Measurements from ENCODE around the gene STX4.
"Not testable (repeated sequence)": the region's sequence is repeated elsewhere in the genome, so short reads cannot be mapped to it uniquely, and the experiment has no call there.

The STX4 gene

GRCh38 chr16:30998852-30999761 is 34.3 kb upstream of the STX4 start:
- DNase-seq, result no peak

DNA sequence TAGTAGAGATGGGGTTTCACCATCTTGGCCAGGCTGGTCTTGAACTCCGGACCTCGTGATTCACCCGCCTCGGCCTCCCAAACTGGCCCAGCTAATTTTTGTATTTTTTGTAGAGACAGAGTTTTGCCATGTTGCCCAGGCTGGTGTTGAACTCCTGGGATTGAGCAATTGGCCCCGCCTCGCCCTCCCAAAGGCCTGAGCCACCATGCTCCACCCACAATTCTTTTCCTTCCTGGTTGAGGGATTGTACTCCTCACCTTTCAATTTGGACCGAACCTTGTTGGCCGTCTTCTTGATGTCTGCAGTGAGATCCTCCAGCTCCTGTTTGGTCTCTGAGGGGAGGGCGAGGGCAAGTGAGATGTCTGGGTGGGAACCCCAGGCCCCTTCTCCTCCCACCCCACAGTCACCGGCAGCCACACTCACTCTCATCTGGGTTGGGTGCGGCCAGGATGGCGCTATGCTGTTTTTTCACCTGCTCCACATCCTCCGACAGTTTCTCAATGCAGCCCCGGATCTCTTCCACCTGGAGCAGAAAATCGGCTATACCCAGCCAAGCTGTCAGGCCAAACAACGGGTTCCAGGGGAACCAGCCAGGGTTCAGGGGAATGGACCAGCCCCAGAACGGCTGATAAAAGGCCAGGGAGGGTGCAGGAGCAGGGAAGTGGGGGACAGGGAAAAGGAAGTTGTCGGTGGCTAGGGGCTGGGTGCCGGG is 32.5 kb upstream of the STX4 start:
- DNase-seq, result no peak

GRCh38 chr16:31001507-31002249 is 31.7 kb upstream of the STX4 start:
- no peak for DNase-seq

DNA sequence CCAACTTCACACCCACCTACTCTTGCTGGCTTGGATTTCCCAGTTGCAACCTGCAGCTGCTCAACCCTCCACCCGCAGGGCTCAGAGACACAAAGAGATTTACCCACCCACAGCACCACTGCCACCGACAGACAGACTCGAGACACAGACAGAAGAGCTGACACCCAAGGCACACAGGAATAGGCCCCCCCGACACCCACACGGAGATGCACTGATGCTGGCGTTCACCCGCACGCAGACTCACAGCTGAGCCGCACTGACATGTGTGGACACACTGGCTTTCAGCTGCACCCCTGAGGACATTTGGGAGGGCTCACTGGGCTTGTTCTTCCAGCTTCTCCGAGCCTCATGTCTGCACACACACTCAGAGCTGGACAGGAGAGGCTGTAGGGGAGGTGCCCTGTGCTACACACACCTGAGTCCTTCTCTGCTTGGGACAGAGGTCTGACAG is 31.1 kb upstream of the STX4 start:
- no peak for DNase-seq

DNA sequence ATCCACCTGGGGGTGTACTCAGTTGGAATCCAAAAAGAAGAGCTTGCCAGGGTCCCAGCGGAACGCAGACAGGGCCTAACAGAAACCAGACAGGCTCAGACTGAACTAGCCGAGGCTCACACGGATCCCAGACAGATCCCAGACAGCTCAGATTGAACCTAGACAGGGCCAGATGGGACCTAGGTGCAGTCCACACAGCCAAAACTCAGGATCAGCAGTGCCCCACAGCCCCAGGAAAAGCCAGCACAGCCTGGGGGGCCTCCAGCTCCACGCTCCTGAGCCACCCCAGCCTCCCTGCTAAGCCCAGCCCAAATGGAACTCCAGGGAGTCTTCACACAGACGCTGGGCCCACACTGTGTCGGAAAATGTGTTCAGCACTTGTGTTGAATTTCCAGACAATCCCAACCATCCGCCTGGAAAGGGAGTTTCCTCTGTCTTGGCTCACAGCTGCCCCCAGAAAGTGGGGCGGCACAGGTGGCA is 30.5 kb upstream of the STX4 start:
- no peak for DNase-seq

- DNase-seq, result no peak
Measured at GRCh38 chr16:31003744-31004143, 29.6 kb upstream of the STX4 start.

GRCh38 chr16:31004658-31005057 is 28.7 kb upstream of the STX4 start:
- no peak for DNase-seq

GRCh38 chr16:31005350-31006085 is 27.8 kb upstream of the STX4 start:
- no peak for DNase-seq

DNA sequence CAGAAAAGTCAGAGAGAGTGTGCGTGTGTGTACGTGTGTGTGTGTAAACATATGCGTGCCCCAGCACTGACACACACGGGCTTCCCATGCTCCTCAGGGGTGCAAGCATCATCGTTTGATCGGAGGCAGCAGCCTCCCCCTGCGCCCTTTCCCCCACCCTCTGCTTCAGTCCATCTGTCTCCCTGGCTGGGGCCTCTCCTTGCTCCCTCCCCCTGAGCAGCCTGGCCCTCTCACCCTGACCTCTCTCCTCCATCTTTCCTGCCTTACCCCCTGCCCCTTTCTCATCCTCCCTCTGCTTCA is 27.3 kb upstream of the STX4 start:
- no peak for DNase-seq

- DNase-seq, result no peak
Measured at GRCh38 chr16:31006589-31006988, 26.8 kb upstream of the STX4 start.

DNA sequence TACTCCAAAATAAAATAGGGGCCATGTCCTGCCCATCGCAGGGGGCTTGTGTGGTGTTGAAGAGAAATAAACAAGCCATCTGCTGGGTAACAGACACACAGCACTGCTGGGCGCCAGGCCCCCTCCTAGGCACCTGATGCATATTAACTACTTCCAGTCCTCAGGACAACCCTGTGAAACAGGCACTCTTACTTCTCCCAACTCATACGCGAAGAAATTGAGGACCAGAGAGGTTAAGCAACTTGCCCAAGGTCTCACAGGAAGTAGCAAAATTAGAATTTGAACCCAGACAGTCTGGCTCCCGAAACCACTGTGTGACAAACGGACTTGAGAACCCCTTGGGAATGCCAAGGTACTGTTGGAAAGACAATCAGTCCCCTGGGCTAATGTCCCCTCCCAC is 25.7 kb upstream of the STX4 start:
- DNase-seq, result no peak

DNA sequence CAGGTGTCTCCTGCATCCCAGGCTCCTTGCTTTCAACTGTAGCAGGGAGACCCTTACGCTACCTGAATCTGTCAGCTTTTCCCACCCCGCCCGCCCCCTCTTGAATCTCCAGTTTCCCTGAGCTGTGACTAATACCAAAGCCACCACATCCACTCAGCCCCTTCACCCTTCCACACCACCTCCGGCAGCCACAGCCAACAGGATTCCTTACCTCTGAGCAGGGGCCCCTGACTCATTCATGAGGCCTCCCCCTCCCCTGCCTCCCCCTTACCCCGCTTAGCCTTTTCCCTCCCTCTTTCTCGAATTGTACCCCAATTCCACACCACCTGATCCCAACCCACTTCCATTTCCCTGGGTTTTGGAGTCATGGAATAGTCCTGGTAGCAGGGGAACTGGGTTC is 25.2 kb upstream of the STX4 start:
- DNase-seq, result no peak

DNA sequence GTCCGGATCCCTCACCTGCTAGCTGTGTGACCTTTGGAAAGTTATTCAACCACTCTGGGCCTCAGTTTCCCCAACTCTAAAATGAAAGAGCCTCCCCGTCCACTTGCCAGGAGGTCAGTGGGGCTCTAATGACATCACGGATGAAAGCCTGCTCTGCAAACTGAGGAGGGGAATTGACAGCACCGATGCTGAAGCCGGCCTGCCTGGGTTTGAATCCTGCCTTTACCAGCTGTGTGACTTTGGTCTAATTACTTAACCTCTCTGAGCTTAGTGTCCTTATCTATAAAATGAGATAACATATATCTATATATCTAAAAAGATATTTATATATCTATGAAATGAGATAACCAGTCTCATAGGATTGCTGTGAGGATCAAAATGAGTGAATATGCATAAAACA is 24.8 kb upstream of the STX4 start:
- DNase-seq, result no peak

- DNase-seq, result no peak
Measured at GRCh38 chr16:31009120-31009519, 24.2 kb upstream of the STX4 start.

DNA sequence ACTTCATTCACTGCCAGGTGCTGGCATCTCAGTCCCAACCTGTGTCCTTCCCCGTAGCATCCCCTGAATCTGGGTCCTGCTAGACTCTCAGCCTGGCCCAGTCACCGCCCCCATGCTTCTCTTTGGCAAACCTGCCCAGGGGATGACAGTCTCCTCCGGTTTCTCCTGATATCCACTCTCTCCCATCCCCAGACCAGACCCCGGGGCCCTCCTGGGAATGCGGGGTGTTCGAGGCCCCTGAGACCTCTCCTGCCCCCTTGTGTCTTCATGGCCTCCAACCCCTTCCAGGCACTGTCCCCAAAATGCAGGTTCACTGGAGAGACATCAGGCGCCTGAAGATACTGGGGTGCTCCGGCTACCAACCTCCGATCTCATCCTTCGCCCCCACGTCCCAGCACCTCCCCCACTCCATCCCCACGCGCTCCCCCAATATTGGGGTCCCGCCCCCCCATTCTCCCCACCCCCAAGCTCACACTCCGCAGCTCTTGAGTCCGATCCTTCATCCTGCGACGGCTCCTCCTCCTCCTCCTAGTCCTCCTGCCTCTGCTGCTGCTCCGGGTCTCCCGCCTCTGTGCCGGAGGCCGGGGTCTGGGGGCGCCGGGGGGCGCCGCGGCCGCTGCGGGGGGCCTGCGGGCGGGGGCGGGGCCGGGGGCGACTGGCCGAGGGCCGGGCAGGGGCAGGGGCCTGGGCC is 23.3 kb upstream of the STX4 start:
- no peak for DNase-seq

DNA sequence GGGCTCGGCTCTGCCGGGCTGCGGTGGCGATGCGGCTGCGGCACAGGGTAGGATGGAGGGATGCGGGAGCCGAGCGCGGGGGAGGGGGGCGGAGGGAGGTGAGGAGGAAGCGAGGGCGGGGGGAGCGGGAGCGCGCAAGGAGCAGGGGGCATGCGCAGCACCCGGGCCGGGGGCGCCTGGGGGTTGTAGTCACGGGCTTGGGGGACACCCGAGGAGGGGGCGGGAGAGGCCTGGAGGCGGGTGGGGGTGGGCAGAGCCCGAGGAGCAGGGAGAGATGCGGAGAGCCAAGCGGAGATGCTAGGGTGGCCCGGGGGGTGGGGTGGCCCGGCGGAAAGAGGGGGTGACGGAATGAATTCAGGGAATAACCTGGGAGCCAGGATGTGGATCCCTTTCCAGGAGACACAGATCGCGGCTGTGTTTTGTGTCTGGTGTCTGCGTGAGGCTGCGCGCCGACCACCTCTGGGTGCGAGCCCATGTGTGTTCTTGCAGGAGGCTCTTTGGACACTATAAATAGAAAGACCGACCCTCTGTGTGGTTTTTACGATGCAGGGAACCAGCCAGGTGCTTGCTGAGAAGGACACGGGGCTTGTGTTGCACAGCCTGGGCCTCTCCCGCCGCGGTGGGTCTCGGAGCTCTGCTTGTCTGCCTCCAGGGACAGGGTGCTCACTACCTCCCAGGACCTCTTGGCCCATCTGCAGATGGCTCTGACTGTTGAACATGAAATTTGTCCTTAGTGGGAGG is 22.6 kb upstream of the STX4 start, which contains the start of gene STX1B:
TSS of gene STX1B (minus strand) at position 54 of the 741 bp plus-strand sequence. CDS start 242 bp downstream, outside the sequence.
- DNase-seq, result no peak

- DNase-seq, result not testable (repeated sequence)
Measured at GRCh38 chr16:31011815-31012214, 21.5 kb upstream of the STX4 start.

DNA sequence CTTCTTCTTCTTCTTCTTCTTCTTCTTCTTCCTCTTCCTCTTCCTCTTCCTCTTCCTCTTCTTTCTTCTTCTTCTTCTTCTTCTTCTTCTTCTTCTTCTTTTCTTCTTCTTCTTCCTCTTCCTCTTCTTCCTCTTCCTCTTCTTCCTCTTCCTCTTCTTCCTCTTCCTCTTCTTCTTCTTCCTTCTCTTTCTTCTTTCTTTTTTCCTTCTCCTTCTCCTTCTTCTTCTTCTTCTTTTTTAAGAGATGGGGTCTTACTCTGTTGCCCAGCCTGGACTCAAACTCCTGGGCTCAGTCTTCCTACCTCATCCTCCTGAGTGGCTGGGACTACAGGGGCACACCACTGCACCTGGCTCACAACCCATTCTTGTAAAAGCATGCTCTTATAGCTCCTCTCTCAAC is 20.1 kb upstream of the STX4 start:
- DNase-seq, result not testable (repeated sequence)

DNA sequence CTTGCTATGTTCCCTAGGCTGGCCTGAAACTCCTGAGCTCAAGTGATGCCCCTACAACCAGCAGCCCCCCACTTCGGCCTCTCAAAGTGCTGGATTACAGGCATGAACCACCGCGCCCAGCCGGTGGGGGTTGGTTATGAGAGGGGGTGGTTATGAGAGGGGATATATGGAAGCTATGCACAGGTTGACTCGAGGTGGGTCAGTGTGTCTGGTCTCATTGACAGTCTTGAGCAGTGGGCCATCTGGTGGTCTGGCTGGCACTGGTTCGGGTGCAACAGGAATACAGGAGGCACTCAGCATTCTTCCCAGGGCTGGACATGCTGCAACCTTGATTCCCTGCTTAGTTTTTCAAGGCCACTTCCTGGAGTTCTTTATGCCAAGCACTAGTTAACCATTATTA is 17.3 kb upstream of the STX4 start:
- DNase-seq, result no peak

GRCh38 chr16:31017756-31018155 is 15.6 kb upstream of the STX4 start:
- not testable (repeated sequence) for DNase-seq

- no peak for DNase-seq
Measured at GRCh38 chr16:31020536-31020935, 12.8 kb upstream of the STX4 start.

Data from NCI-H510A (cell line).